Panc1 (cell line): ENCODE results near the gene BCR. TPM values are rescaled to one million over a fixed set of nuclear protein-coding genes. Genes with fewer than 3 reads are reported as not detected.

Source experiments
- ATAC-seq: fragments of 200-7000 bp; cut with Tn5 transposase; 2 replicates; pipeline ENCODE4 v1.9.1; 2020; ENCODE audit warnings: mild to moderate bottlenecking, moderate library complexity
- BruUV-seq: library from RNA; stranded (reverse); fragments of 400-500 nt; replicated peaks from 2 replicates; lab custom pipeline; 2021; lab: Mats Ljungman, UMichigan
- CTCF ChIA-PET: fragments of 300-600 bp; sonication (Branson Sonifier 250); formaldehyde crosslinking; loops from one replicate; lab custom pipeline; 2022; ENCODE audit warnings: antibody characterized with exemption; lab: Charles Lee
- POLR2A ChIA-PET: fragments of 300-600 bp; sonication (Branson Sonifier 250); formaldehyde crosslinking; loops from one replicate; lab custom pipeline; 2022; ENCODE audit warnings: antibody characterized with exemption; lab: Charles Lee
- DNase-seq: peaks from one replicate; pipeline ENCODE4 v3.0.0-alpha.2; 2010; ENCODE audit warnings: low read depth, low spot score
- H3K27ac ChIP-seq: 2 replicates; pipeline ENCODE4 v1.5.1; 2011; ENCODE audit warnings: mild to moderate bottlenecking, low read length, inconsistent platforms
- H3K27me3 ChIP-seq: fragments of 200-500 bp; sonication (Bioruptor generic); 2 replicates; pipeline ENCODE4 v1.6.0; 2014; ENCODE audit warnings: low read length, inconsistent platforms; ENCODE audit not compliant: control insufficient read depth, insufficient read depth
- H3K36me3 ChIP-seq: fragments of 200-500 bp; sonication (Bioruptor generic); 2 replicates; pipeline ENCODE4 v1.5.1; 2014; ENCODE audit warnings: inconsistent platforms, mild to moderate bottlenecking, low read length, moderate library complexity; ENCODE audit not compliant: control insufficient read depth, insufficient read depth
- H3K4me1 ChIP-seq: 2 replicates; pipeline ENCODE4 v1.5.1; 2011; ENCODE audit warnings: inconsistent platforms, mild to moderate bottlenecking, low read length, moderate library complexity; ENCODE audit not compliant: control insufficient read depth, insufficient read depth
- H3K4me3 ChIP-seq, 2 experiments: 2 replicates each; pipeline ENCODE4 v1.5.1; 2011 to 2012; ENCODE audit warnings: low read depth in 2 of 2, low read length in 2 of 2, mild to moderate bottlenecking in 2 of 2, inconsistent platforms in 1 of 2, moderate library complexity in 1 of 2
- H3K9me3 ChIP-seq: fragments of 200-500 bp; sonication (Bioruptor generic); 2 replicates; pipeline ENCODE4 v1.5.1; 2014; ENCODE audit warnings: low read depth, mild to moderate bottlenecking, inconsistent platforms, low read length, moderate library complexity; ENCODE audit not compliant: control insufficient read depth, insufficient read depth
- CTCF ChIP-seq: fragments of 450-650 bp; IDR thresholded peaks from 2 replicates; pipeline ENCODE4 v1.5.1; 2017; ENCODE audit warnings: mild to moderate bottlenecking
- POLR2AphosphoS5 ChIP-seq: IDR thresholded peaks from 2 replicates; pipeline ENCODE4 v1.6.1; 2012; ENCODE audit warnings: mild to moderate bottlenecking, low read depth, low read length, moderate library complexity
- REST ChIP-seq, 2 experiments: IDR thresholded peaks; 2 replicates each; pipeline ENCODE4 v1.6.1; 2011 to 2012; ENCODE audit warnings: low read depth in 2 of 2, control low read depth in 1 of 2, low read length in 1 of 2, mild to moderate bottlenecking in 1 of 2, moderate library complexity in 1 of 2; ENCODE audit not compliant: insufficient read depth in 1 of 2
- SIN3A ChIP-seq: IDR thresholded peaks from 2 replicates; pipeline ENCODE4 v1.6.1; 2012; ENCODE audit warnings: low read depth, mild to moderate bottlenecking, low read length, moderate library complexity, borderline replicate concordance; ENCODE audit not compliant: insufficient read depth
- TCF7L2 ChIP-seq: IDR thresholded peaks from 2 replicates; pipeline ENCODE4 v1.6.1; 2011; ENCODE audit warnings: mild to moderate bottlenecking, low read depth, low read length, inconsistent platforms
- in situ Hi-C: cut with HindIII; loops from 2 replicates; pipeline ENCODE4 v1.10.0; 2016; ENCODE audit warnings: low sequenced_read_pairs, low pct_unique_long_range_greater_than_20kb
- intact Hi-C: fragments of 100-400 bp; cut with micrococcal nuclease; formaldehyde crosslinking; loops from one replicate; pipeline ENCODE4 v1.10.0; 2022; ENCODE audit not compliant: unreplicated experiment
- total RNA-seq: library from RNA; stranded (reverse); gene quantifications from one replicate; pipeline ENCODE4 v1.2.1, GENCODE V29; 2021; ENCODE audit not compliant: unreplicated experiment

The BCR gene
- total RNA-seq, 1 experiment from 2014 or later = 32.1 TPM

- no peaks in the 10 kb centered on the region for H3K36me3 ChIP-seq
- no peaks in the 10 kb centered on the region for H3K27me3 ChIP-seq
- POLR2A ChIA-PET = no interaction called here
- no peak for ATAC-seq
- no peaks in the 10 kb centered on the region for H3K4me1 ChIP-seq
- H3K27ac ChIP-seq = no peak overlapping the region
- intact Hi-C loops = no loop called here
- H3K9me3 ChIP-seq = no peaks in the 10 kb centered on the region
- in situ Hi-C loops = no loop called here
- H3K4me3 ChIP-seq = no peak overlapping the region
- CTCF ChIA-PET = interaction anchor here (0.7 kb wide), 1 partner anchor 218 kb away, joined by 8 read pairs; no protein-coding TSS in a partner anchor
- DNase-seq = no peak
- BruUV-seq = no TSS peak
- no peak for TF ChIP-seq CTCF
- TF ChIP-seq SIN3A = no peak
- TF ChIP-seq TCF7L2 = no peak
- no peak for TF ChIP-seq POLR2AphosphoS5
- no peak for TF ChIP-seq REST (IDR thresholded peaks at IDR 0.05; ENCODE audit: insufficient read depth in 1 of 2, low read depth in 2 of 2, low read length in 1 of 2)
These were observed 80.6 kb downstream of the BCR start for GRCh38 chr22:23260645-23261581.

GRCh38 chr22:23261900-23262450, 81.7 kb downstream of the BCR start:
- H3K36me3 ChIP-seq = no peaks in the 10 kb centered on the region
- no peak for ATAC-seq
- DNase-seq = no peak
- no peaks in the 10 kb centered on the region for H3K27me3 ChIP-seq
- intact Hi-C loops = no loop called here
- BruUV-seq = no TSS peak
- in situ Hi-C loops = no loop called here
- no peaks in the 10 kb centered on the region for H3K9me3 ChIP-seq
- TF ChIP-seq TCF7L2 = no peak
- H3K4me1 ChIP-seq = no peaks in the 10 kb centered on the region
- no peak overlapping the region for H3K27ac ChIP-seq
- ChIA-PET POLR2A (no interaction called here), CTCF (no interaction called here)
- no peak overlapping the region for H3K4me3 ChIP-seq
